ENCODE data around the gene EFNB3. TPM values are rescaled to one million over a fixed set of nuclear protein-coding genes. Genes with fewer than 3 reads are reported as not detected.
A peak's percentile ranks its signal among the peaks of the same experiment; 100 is the strongest.

EFNB3 gene
- total and polyA plus RNA-seq, 2 of the 13 experiments (the other 11 are each of a cell fraction or from before 2014, with no cell fraction given) = 0.07 to 0.25 TPM

GRCh38 chr17:7707446-7707845, 2.4 kb downstream of the EFNB3 start:
- TF ChIP-seq RFX3 (CRISPR knock-in tag; IDR thresholded peaks at IDR 0.05) = peak; percentile 53
- TF ChIP-seq FOXK1 (CRISPR knock-in tag; IDR thresholded peaks at IDR 0.05; ENCODE audit: borderline replicate concordance, low read depth) = no peak
- TF ChIP-seq RFX1 (IDR thresholded peaks at IDR 0.05) = peak; percentile 71
- H3K36me3 ChIP-seq (replicated peaks in 1 of 2; ENCODE audit: control insufficient read depth in 1 of 2, insufficient read depth in 2 of 2, low read length in 2 of 2) = no peaks in the 10 kb centered on the region; a peak in 1 of 5 replicates
- no peak overlapping the region for H2AFZ ChIP-seq (ENCODE audit: low read length)
- H3K9ac ChIP-seq (ENCODE audit: insufficient read depth, low read depth, low read length) = no peak overlapping the region
- CTCF ChIA-PET (ENCODE audit: low intra/inter-chr PET ratio, low total read pairs) = no interaction called here
- intact Hi-C loops (cut with micrococcal nuclease; ENCODE audit: unreplicated experiment) (no loop called here), in situ Hi-C loops (cut with HindIII; ENCODE audit: extremely low pct_ligation_motif_present, low pct_unique_long_range_greater_than_20kb) (no loop called here)
- H3K27ac ChIP-seq (ENCODE audit: extremely low read length, insufficient read depth, low read length) = no peak overlapping the region
- no peaks in the 10 kb centered on the region for H3K79me2 ChIP-seq (ENCODE audit: insufficient read depth, low read length)
- DNase-seq (ENCODE audit: low spot score) (no peak), ATAC-seq (no peak), FAIRE-seq (no peak)
- H3K4me3 ChIP-seq (replicated peaks in 1 of 3; ENCODE audit: insufficient read depth in 1 of 3, low read depth in 2 of 3, low read length in 3 of 3) = no peak overlapping the region
- WGBS (ENCODE audit: low lambda C conversion rate) = 58% methylated on average over 9 of the region's 9 CpGs
- BruUV-seq (replicated peaks) = no TSS peak
- peaks cover 8 to 59% of the 10 kb centered on the region in 2 experiments for H3K27me3 ChIP-seq (ENCODE audit: control insufficient read depth in 1 of 2, insufficient read depth in 2 of 2, low read length in 2 of 2)
- H3K9me3 ChIP-seq (ENCODE audit: low read length) = no peaks in the 10 kb centered on the region
- H3K4me1 ChIP-seq (ENCODE audit: insufficient read depth, low read length) = peaks cover 11% of the 10 kb centered on the region; the same call in 1 of the 2 replicates
- no peak overlapping the region for H3K4me2 ChIP-seq (ENCODE audit: low read depth, low read length)
- H4K20me1 ChIP-seq (ENCODE audit: insufficient read depth, low read length) = no peaks in the 10 kb centered on the region
- POLR2A ChIA-PET = no interaction called here

GRCh38 chr17:7707858-7708750, 3.1 kb downstream of the EFNB3 start:
- Histone ChIP-seq H3K27ac (ENCODE audit: extremely low read length, insufficient read depth, low read length) (no peak overlapping the region), H3K4me1 (ENCODE audit: insufficient read depth, low read length) (peaks cover 16% of the 10 kb centered on the region; the same call in 1 of the 2 replicates), H2AFZ (ENCODE audit: low read length) (no peak overlapping the region), H3K4me3 (replicated peaks in 1 of 3; ENCODE audit: insufficient read depth in 1 of 3, low read depth in 2 of 3, low read length in 3 of 3) (no peak overlapping the region), H4K20me1 (ENCODE audit: insufficient read depth, low read length) (no peaks in the 10 kb centered on the region), H3K4me2 (ENCODE audit: low read depth, low read length) (no peak overlapping the region), H3K36me3 (replicated peaks in 1 of 2; ENCODE audit: control insufficient read depth in 1 of 2, insufficient read depth in 2 of 2, low read length in 2 of 2) (no peaks in the 10 kb centered on the region), H3K9me3 (ENCODE audit: low read length) (no peaks in the 10 kb centered on the region), H3K27me3 (ENCODE audit: control insufficient read depth in 1 of 2, insufficient read depth in 2 of 2, low read length in 2 of 2) (peaks cover 8 to 64% of the 10 kb centered on the region in 2 experiments), H3K79me2 (ENCODE audit: insufficient read depth, low read length) (no peaks in the 10 kb centered on the region), H3K9ac (ENCODE audit: insufficient read depth, low read depth, low read length) (no peak overlapping the region)
- no TSS peak for BruUV-seq (replicated peaks)
- DNase-seq (ENCODE audit: low spot score) (no peak), ATAC-seq (no peak), FAIRE-seq (no peak)
- ChIA-PET POLR2A (no interaction called here), CTCF (ENCODE audit: low intra/inter-chr PET ratio, low total read pairs) (no interaction called here)
- in situ Hi-C loops (cut with HindIII; ENCODE audit: extremely low pct_ligation_motif_present, low pct_unique_long_range_greater_than_20kb) (no loop called here), intact Hi-C loops (cut with micrococcal nuclease; ENCODE audit: unreplicated experiment) (no loop called here)
- WGBS (ENCODE audit: low lambda C conversion rate) = 48% methylated on average over 9 of the region's 22 CpGs
- TF ChIP-seq ZMYM4 (CRISPR knock-in tag; IDR thresholded peaks at IDR 0.05) (no peak), AKAP8 (CRISPR knock-in tag; IDR thresholded peaks at IDR 0.05) (no peak), ZNF879 (CRISPR knock-in tag; IDR thresholded peaks at IDR 0.05) (no peak), NONO (IDR thresholded peaks at IDR 0.05) (no peak), NONO (CRISPR knock-in tag; conservative IDR thresholded peaks at IDR 0.05) (no peak), ZNF652 (CRISPR knock-in tag; IDR thresholded peaks at IDR 0.05; ENCODE audit: borderline replicate concordance, low read depth) (no peak), RAD21 (CRISPR knock-in tag; IDR thresholded peaks at IDR 0.05) (no peak), PCBP1 (IDR thresholded peaks at IDR 0.05; ENCODE audit: borderline replicate concordance, low read depth, low read length) (no peak), ZSCAN31 (CRISPR knock-in tag; IDR thresholded peaks at IDR 0.05; ENCODE audit: low read depth) (no peak), MIXL1 (CRISPR knock-in tag; IDR thresholded peaks at IDR 0.05) (no peak), MAFF (IDR thresholded peaks at IDR 0.05; ENCODE audit: low read depth, low read length) (no peak)
- TF ChIP-seq, protein P1, sequence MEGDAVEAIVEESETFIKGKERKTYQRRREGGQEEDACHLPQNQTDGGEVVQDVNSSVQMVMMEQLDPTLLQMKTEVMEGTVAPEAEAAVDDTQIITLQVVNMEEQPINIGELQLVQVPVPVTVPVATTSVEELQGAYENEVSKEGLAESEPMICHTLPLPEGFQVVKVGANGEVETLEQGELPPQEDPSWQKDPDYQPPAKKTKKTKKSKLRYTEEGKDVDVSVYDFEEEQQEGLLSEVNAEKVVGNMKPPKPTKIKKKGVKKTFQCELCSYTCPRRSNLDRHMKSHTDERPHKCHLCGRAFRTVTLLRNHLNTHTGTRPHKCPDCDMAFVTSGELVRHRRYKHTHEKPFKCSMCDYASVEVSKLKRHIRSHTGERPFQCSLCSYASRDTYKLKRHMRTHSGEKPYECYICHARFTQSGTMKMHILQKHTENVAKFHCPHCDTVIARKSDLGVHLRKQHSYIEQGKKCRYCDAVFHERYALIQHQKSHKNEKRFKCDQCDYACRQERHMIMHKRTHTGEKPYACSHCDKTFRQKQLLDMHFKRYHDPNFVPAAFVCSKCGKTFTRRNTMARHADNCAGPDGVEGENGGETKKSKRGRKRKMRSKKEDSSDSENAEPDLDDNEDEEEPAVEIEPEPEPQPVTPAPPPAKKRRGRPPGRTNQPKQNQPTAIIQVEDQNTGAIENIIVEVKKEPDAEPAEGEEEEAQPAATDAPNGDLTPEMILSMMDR (CRISPR knock-in tag; IDR thresholded peaks at IDR 0.05) = no peak
- TF ChIP-seq, protein P2, sequence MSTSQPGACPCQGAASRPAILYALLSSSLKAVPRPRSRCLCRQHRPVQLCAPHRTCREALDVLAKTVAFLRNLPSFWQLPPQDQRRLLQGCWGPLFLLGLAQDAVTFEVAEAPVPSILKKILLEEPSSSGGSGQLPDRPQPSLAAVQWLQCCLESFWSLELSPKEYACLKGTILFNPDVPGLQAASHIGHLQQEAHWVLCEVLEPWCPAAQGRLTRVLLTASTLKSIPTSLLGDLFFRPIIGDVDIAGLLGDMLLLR (CRISPR knock-in tag; IDR thresholded peaks at IDR 0.05) = no peak

All from HepG2 (cell line).